IPS DF 4.7 (cell line): ENCODE results near the gene ELF1.
"Not testable (repeated sequence)": the region's sequence is repeated elsewhere in the genome, so short reads cannot be mapped to it uniquely, and the experiment has no call there.

Experiments
- DNase-seq: peaks from one replicate; pipeline ENCODE4 v3.0.0-alpha.2; 2013; ENCODE audit warnings: low spot score; ENCODE audit errors: extremely low read depth

The ELF1 gene

GRCh38 chr13:40895227-40896184 lies 123.6 kb downstream of the ELF1 start:
- no peak for DNase-seq

- not testable (repeated sequence) for DNase-seq
These were observed 125.5 kb downstream of the ELF1 start for GRCh38 chr13:40893573-40893972.

GRCh38 chr13:40886017-40886416 lies 133.1 kb downstream of the ELF1 start:
- no peak for DNase-seq

GRCh38 chr13:40884175-40884574 lies 134.9 kb downstream of the ELF1 start:
- DNase-seq: not testable (repeated sequence)
